Medulla oblongata (tissue), 1 donor: Measurements from ENCODE around the gene SIGLEC15.
"Not testable (repeated sequence)": the region's sequence is repeated elsewhere in the genome, so short reads cannot be mapped to it uniquely, and the experiment has no call there.

Source experiments
- DNase-seq: peaks from one replicate; pipeline ENCODE4 v3.0.0-alpha.2; 2015; ENCODE audit errors: extremely low spot score

Gene SIGLEC15, protein sequence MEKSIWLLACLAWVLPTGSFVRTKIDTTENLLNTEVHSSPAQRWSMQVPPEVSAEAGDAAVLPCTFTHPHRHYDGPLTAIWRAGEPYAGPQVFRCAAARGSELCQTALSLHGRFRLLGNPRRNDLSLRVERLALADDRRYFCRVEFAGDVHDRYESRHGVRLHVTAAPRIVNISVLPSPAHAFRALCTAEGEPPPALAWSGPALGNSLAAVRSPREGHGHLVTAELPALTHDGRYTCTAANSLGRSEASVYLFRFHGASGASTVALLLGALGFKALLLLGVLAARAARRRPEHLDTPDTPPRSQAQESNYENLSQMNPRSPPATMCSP

DNA sequence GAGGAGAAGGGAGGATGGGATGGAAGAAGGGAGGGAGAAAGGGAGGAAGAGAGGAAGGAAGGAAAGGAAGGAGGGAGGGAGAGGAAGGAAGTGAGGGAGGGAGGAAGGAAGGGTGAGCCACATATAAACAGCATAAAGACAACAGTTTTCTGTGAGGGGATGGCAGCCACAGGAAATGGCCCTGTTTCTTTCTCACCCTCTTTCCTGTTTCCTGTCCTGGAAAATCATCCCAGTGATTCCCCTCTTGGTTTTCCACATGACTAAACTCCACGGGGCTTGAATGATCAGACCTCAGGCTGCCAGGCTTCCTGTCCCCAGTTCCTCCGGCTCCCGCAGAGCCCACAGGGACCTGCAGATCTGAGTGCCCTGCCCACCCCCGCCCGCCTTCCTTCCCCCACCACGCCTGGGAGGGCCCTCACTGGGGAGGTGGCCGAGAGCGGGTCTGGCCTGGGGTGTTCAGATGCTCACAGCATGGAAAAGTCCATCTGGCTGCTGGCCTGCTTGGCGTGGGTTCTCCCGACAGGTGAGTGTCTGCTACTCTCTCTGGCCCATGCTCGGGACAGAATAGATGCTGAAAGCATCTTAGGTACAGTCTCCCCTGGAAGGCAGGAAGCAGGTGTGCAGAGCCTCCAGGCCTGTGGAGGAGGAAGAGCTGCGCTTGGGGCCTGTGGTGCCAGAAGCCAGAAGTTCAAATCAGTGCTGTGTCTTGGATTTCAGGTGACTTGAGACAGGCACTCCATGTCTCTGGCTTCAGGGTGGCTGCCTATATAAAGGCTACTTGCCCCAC is at the start of gene SIGLEC15:
Gene SIGLEC15, plus strand, starts transcription at position 418 of the 787 bp plus-strand sequence. Its CDS starts 54 bp downstream, at position 472.
- no peak for DNase-seq

DNA sequence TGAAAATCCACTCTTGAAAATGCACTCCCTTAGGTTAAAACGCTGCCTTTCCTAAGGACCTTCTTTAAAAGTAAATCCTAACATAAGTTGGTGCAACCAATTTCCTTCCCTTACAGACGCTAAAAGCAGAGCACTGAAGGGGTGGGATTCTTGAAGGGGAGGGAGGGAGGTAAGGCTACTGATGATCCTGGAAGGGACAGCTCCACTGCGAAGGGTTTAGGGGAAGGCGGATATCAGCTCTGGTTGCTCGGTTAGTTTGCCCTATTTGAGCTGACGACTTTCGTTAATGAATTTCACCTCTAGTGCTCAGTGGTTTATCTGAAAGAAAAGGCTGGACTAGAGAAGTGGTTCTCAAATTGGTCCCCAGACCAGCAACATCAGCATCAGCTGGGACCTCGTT is 49.7 kb upstream of the SIGLEC15 start:
- no peak for DNase-seq

DNA sequence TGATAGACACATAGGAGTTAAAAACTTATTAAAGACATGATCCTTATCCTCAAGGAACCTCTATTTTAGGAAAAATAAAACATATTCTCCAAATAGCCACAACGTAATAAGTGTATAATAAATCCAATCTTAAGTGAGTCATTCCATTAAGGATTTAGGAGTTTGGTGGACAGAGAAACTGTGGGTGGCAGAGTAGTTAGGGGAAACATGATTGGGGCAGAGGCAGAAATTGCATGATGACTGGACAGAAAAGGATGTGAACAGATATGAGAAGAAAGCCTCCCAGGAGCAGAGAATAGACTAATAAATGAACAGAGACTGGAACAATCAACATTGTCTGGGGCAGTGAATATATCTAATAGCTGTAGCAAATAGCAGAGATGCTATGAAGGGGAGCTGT is 48.1 kb upstream of the SIGLEC15 start:
- no peak for DNase-seq

DNA sequence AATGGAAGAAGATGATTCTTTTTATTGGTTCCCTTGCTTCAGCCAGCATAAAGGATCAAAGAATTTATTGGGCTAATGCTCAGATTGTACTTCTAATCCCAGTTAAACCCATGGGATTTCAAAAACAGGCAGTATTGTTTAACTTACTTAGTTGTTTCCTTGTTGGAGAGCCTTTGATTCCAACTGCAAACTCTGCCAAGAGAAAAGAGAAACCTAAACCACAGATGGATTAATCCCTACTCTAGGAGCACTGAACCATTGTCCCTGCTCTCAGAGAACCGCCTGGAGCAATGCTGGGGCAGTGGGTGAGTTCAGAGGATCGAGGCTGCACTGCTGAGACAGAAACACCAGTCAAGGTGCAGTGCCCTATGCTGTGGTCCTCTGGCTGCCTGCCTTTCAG is 44.9 kb upstream of the SIGLEC15 start:
- DNase-seq, result no peak

DNA sequence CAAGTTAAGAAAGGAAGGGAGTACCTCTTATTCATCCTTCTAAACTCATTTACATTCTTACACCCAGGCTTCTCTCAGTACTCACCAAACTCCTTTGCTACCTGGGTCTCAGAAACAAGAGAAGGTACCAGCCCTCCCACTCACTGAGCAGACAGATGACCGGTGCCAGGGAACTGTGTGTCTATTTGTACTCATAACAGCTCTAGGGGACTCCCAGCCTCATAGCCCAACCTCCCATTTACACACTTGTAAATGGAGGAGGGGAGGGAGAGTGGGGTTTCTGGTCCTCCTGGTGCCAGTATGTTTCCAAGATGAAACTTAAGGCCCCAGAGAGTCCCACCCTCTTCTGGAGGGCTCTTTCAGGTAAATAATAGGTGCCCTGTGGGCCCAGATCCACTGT is 42.8 kb upstream of the SIGLEC15 start:
- no peak for DNase-seq

DNA sequence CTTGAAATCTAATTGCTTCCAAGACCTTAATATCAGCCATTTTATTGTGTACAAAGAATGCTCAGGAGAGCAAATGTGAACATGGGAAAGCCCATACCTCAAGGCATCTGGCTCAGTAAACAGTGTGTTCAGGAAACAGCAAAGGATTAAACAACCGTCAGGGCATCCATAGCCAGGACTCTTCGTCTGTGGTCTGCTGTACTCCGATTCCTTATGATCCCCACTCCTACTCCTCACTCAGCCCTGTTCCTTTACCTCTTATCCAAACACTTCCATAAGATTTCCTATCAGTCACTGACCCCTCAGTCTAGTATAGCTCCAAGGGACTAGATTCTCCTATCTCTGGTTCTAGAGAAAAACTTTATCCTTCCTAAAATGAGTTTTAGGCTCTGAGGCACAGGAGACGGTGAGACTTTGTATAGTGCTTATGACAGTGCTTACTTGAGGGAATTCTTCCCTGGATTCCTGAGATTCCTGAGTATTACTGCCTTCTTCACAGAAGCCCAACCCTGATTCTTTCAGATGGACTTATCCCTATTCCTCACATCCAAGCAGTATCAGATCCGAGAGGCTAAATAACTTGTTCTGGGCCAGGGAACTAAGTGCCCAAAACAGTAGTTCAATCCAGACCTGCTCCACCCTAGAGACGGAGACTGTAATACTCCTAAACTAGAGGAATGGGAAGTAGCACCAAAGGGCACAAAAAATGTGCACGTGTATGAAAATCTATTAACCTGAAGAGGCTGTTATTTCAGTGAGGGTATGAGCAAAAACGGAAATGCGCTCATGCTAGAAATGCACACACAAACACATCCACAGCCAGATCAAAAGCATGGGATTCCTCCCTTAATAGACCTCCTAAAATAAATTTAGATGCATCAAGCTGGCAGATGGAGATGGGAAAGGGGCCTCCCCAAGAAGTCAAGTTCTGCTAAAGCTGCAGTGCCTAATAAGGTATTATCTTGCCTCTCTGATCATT is 42.1 kb upstream of the SIGLEC15 start:
- no peak for DNase-seq

DNA sequence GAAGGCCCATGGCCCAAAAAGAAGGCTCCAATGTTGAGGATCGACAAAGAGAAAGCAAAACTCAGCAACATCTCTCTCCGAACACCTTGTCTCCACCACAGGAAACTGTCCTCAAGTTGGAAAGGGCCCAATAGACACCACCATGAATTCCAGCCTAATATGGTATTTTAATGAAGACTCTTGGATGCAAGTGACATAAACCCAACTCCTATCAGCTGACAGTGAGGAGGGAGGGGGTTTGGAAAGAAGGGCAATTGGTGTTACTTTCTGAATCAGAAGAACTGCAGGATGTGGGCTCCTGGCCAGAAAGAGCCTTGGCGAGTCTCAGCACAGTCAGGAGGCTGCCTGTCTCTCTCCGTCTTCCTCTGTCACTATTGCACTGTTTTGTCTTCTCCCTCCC is 40.3 kb upstream of the SIGLEC15 start:
- DNase-seq, result no peak

DNA sequence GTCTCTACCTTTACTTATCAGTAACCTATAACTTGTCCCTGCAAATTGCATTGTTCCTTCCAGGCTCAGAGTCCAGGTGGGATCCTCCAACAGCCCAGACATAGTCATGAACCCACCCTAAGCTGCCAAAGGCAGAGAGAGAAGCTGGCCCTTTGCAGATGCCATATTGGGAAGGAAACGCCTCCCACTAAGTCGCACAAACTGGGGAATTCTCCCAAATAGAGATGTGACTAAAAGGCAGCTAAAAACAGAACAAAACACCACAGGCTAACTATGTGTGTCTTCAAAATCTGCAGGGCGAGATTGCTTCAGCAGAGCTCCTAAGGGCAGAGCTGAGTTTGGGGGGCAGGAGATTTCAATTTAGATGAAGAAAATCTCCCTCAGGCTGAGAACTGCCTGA is 38.5 kb upstream of the SIGLEC15 start:
- DNase-seq, result no peak

DNA sequence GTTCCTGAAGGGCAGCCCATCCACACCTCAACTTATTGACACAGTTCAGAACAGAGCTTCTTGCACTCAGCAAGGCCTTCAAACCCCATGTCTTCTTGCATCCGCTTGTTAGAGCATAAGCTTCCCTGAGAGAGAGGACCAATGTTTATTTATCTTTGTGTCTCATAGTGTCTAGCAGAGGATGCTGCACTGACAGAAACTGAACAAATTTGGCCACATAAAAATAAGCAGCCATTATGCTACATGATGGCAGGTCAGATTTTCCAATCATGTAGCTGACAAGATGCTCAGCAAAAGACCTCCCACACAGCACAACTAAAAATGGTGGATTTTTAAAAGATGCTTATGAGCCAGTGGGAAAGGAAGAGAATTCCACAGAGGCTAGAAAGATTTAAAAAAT is 38.1 kb upstream of the SIGLEC15 start:
- no peak for DNase-seq

DNA sequence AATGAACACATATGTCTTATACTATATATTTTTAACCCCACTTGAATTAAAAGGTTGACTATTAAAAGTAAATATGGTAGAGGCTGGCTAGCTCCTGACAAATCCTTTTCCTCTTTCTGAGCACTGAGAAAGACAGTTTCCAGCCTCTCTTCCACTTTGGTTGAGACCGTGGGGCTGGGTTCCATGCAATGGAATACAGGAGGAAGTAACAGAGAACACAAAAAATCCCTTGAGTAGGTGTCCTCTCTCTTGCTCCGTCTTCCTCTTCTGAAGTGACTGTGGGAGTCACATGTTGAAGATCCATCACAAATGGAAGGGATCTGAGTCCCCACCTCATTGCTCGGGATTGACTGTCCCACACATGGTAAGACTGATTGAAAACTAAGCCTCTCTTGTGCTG is 36.6 kb upstream of the SIGLEC15 start:
- no peak for DNase-seq

DNA sequence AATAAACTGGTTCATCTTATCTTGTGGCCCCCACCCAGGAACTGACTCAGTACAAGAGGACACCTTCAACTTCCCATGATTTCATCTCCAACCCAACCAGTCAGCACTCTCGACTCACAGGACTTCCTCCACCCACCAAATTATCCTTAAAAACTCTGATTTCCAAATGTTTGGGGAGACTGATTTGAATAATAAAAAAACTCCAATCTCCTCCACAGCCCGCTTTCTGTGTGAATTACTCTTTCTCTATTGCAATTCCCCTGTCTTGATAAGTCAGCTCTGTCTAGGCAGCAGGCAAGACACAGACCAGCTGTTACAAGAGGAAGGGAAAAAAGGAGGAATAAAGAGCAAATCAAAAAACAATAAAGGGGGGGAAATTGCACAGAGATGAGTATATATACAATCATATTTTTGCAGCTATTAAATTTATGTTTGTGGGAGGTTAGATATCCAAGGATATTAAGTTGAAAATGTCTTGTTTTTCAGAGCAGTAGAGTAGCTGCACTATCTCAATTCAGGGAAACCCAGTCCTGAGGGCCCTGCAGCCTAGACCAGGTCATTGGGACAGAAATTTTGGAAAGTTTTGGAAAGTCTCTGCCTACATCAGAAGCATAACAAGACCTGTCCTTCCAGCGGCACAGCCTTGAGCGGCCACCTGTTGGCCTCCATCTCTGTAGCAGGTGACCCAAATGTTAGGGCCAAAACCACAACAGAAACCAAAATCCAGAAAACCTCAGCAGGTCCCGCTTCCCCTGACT is 32.8 kb upstream of the SIGLEC15 start:
- DNase-seq, result no peak

DNA sequence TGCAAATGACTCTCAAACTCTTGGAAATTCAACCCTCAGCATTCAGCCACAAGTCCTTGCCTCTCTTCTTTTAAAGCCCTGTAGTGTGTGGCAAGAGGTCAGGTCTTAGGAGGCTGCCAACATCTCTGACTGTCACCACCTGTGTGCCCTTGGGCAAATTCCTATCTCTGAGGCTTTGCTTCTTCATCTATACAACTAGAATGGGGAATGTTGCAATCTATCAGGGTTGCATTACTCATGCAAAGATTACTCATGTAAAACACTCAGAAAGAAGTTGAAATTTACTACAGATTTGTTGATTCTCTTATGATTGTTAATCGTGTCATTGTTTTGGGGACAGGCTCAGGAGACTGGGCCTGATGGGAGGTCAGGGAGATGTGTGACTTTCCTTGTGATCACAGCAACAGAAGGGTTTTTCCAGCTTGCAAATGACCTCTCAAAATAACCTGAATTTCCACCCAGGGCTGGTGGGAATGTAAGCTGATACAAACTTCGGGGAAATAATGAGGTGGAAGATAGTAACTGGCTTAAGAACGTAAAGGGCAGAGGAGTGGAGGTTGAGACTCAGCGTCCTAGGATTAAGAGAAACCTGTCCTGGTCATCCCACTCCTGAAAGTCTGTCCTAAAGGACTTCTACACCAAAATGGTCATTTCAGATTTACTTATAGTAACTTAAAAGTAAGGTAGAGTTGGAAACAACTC is 32.1 kb upstream of the SIGLEC15 start:
- DNase-seq, result no peak

DNA sequence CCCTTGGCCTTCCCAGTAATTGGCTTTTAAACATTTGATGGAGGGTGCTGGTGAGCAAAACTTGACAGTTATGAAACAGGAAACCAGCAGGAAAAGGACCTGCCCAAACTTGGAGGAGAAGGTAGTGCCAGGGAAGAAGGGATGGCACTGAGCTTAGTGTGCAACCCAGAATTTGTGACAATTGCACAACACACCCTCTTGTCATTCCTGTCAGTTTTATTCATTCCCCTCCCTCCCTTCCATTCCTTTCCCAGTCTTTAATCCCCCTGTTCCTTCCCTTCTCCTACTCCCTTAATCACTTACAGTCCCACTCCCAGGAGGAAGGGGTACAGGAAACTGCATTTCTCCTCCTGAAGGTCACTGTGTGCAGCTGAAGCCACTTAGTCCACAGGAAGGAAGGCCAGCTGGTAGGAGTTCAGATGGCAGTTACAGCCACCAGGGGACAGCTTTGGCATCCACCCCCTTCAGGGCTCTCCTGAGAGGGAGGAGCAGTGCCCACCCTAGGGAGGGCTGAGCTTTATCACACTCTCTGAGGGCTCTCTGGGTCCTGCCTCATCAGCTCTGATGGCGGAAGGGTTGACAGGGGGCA is 24.0 kb upstream of the SIGLEC15 start:
- no peak for DNase-seq

DNA sequence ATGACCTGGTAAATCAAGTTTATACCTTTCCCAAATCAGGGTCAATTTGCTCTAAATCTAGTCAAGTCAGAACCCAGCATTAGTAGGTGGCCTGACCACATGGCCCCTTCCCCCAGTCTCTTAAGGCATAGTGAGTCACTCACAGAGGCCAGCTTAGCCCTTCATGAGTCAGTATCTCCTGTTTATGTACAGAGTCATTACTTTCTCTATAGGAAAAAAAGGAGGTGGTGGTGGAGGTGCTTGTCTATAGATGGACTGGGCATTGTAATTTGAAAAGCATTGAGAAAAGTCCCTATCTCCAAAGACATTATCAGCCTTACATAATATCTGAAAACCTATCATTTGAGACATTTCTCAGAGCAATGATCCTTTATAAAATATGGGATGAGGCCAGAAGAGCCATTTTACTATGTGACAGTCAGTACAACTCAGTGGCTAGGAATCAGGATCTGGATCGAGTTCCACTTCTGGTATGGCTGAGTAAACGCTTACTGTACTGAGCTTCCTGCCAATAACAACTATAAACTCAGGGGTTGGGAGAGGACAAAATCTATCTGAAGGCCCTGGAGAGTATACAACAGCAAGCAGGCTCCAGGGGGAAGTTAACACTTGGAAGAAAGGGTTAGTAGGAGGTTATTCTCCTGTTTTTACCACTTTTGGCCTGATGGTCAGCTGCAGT is 22.5 kb upstream of the SIGLEC15 start:
- no peak for DNase-seq

DNA sequence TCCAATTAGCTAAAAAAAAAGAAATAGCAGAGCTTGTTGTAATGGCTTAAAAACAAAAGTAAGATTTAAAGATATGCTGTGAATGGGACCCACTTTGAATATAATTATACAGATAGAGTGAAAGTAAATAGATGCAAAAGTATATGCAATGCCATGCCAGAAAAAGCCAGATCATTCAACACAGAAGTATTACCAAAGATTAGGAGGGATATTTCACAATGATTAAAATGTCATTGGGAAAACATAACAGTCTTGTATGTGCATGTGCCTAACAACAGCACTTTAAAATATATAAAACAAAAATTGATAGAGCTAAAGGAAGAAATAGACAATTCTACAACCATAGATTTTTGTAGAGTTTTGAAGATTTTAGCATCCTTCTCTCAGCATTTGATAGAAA is 19.9 kb upstream of the SIGLEC15 start:
- DNase-seq, result no peak

DNA sequence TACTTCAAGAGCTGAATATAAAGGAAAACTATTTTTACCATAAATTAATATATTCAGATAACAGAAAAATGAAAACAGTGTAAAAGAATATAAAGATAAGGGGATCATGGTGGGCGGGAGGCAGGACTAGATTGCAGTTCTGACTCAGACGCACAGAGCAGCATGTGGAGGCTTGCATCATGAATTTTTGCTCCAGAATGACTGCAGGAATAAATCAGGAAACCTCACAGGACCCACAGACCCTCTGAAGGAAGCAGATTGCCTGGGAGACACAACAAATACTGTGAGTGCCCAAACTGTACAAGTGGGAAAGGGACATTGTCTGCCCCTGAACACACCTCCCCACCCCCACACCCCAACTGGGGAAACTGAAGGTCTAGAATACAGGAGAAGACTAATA is 19.2 kb upstream of the SIGLEC15 start:
- no peak for DNase-seq

DNA sequence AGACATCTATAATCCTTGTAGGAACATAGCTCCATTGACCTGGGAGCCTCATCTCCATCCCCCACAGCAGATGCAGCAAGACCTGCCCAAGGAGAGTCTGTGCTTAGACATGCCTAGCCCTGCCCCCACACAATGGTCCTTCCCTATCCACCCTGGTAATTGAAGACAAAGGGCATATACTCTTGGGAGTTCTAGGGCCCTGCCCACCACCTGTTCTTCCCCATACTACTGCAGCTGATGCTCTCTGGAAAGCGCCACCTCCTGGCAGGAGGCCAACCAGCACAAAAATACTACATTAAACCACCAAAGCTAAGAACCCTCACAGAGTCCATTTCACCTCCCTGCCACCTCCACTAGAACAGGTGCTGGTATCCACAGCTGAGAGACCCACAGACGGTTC is 18.3 kb upstream of the SIGLEC15 start:
- not testable (repeated sequence) for DNase-seq

DNA sequence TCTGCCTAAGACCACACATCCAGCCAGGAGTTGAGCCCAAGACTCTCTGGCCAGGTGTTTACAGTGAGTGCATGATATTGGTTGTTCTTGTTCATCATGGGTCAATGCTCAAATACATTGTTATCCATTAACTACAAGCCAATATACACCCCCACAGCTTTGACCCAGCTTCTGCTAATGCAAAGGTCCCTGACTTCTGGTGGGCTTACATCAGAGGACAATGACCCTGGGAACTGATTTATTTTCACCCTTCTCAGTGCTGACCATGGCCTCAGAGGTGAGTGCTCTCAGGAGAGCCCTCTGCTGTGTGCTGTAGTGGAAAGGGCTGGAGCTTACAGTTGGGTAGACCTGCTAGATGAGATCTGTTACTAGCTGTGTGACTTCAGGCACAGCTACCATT is 10.7 kb upstream of the SIGLEC15 start:
- not testable (repeated sequence) for DNase-seq

DNA sequence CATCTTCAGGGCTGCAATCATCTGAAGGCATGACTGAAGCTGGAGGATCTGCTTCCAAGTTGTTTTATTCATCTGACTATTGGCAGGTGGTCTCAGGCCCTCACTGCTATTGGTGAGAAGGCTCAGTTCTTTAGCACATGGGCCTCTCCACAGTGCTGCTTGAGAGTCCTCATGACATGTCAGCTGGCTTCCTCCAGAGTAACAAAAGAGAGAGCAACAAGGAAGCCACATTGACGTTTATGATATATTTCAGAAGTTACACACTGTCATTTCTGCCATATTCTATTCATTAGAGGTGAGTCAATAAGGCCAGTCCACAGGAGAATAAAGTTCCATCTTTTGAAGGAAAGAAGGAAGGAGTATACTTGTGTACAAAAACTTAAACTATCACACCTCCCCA is 7.9 kb upstream of the SIGLEC15 start:
- DNase-seq, result no peak

DNA sequence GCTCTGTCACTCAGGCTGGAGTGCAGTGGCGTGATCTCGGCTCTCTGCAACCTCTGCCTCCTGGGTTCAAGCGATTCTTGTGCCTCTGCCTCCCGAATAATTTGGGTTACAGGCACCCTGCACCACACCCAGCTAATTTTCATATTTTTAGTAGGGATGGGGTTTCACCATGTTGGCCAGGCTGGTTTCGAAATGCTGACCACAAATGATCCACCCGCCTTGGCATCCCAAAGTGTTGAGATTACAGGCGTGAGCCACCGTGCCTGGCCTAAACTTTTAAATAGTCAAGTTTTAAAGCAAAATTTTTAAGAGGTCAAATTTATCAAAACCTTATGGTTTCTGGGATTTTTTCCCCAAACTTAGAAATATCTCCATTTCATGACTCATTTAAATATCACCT is 6.7 kb upstream of the SIGLEC15 start:
- not testable (repeated sequence) for DNase-seq
